ENCODE measurements around the gene PTPN20.
"Not testable (repeated sequence)": the region's sequence is repeated elsewhere in the genome, so short reads cannot be mapped to it uniquely, and the experiment has no call there.

The PTPN20 gene

GRCh38 chr10:46952540-46952939 is 41.3 kb downstream of the PTPN20 start:
- not testable (repeated sequence) for DNase-seq (ENCODE audit: low read depth in 3 of 3, low spot score in 1 of 3)

DNA sequence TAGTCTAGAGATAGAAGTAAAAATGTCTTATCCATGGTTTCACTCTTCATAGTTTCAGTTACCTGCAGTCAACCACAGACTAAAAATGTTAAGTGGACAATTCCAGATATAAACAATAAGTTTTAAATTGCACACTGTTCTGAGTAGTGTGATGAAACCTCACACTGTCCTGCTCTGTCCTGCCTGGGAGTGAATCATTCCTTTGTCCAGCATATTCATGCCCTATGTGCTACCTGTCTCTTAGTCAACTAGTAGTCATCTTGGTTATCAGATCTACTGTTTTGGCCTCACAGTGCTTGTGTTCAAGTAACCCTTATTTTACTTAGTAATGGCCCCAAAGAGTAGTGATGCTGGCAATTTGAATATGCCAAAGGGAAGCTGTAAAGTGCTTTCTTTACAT is 49.5 kb downstream of the PTPN20 start:
- DNase-seq (ENCODE audit: low read depth in 3 of 3, low spot score in 1 of 3) = not testable (repeated sequence)

GRCh38 chr10:46963356-46963755 is 52.1 kb downstream of the PTPN20 start:
- not testable (repeated sequence) for DNase-seq (ENCODE audit: low read depth in 3 of 3, low spot score in 1 of 3)

DNA sequence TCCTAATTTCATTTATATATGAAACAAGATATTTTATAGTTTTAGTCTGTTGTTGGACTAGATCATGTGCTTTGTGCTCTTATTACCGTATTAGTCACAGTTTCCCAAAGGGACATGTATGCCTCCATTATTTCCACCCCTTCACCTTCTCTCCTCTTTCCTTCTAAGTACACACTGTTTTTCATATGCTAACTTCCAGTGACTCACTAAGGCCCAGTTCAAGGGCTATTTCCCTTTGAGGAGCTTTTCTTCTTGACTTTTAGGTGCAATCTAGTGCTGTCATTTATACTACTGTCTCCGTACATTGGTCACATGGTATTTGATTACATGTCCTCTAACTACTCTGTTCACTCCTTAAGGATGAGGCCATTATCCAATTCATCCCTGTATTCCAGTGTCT is 55.8 kb downstream of the PTPN20 start:
- DNase-seq (ENCODE audit: low read depth in 3 of 3, low spot score in 1 of 3) = not testable (repeated sequence)

DNA sequence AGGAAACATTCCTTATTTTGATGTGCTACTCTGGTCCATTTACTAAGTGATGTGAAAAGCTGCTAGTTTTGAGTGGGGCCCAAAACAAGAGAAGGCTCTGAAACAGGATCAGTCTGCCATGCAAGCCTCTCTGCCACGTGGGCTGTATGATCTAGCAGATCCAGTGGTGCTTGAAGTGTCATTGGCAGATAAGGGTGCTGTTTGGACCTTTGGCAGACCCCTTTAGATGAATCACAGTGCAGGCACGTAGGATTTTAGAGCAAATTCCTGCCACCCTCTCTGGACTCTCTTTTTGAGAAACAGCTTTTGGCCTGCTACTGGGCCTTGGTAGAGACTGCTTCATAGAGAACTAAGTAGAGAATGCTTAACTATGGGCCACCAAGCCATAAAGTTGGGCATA is 69.0 kb downstream of the PTPN20 start:
- not testable (repeated sequence) for DNase-seq (ENCODE audit: low read depth in 3 of 3, low spot score in 1 of 3)

- DNase-seq (ENCODE audit: low read depth in 3 of 3, low spot score in 1 of 3) = not testable (repeated sequence)
Measured at GRCh38 chr10:46987233-46987924, 76.2 kb downstream of the PTPN20 start.

GRCh38 chr10:46992803-46993561 is 81.8 kb downstream of the PTPN20 start:
- no peak for DNase-seq (ENCODE audit: low read depth in 3 of 3, low spot score in 1 of 3)

GRCh38 chr10:46995234-46995633 is 84.0 kb downstream of the PTPN20 start:
- DNase-seq (ENCODE audit: low read depth in 3 of 3, low spot score in 1 of 3) = no peak

DNA sequence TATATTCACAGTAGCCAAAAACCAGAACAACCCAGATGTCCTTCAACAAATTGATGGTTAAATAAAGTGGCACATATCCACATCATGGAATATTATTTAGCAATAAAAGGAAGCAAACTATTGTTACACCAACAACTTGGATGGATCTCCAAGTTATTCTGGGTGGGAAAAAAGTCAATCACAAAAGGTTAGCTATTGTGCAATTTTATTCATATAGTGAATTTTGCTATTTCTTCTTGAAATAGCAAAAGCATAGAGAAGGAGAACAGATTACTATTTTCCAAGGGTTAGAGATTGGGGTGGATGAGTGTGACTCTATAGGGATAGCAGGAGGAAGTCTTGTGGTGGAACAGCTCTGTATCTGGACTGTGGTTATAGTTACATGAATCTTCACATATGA is 87.0 kb downstream of the PTPN20 start:
- DNase-seq (ENCODE audit: low read depth in 3 of 3, low spot score in 1 of 3) = no peak

DNA sequence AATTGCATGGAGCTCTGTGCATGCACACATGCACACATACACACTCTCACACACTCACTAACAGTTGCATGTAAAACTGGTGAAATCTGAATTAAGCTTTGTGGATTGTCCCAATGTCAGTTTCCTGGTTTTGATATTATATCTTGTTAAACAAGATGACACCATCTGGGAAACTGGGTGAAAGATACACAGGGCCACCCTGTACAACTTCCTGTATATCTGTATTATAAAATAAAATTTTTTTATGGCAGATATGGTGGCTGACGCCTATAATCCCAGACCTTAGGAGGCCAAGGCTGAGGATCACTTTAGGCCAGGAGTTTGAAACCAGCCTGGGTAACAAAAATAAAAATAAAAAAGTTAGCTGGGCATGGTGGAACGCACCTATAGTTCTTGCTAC is 87.4 kb downstream of the PTPN20 start:
- DNase-seq (ENCODE audit: low read depth in 3 of 3, low spot score in 1 of 3) = no peak

- no peak for DNase-seq (ENCODE audit: low read depth in 3 of 3, low spot score in 1 of 3)
Measured at GRCh38 chr10:46999217-46999616, 88.0 kb downstream of the PTPN20 start.

- DNase-seq (ENCODE audit: low read depth in 3 of 3, low spot score in 1 of 3) = no peak
Measured at GRCh38 chr10:47008769-47009168, 97.5 kb downstream of the PTPN20 start.

DNA sequence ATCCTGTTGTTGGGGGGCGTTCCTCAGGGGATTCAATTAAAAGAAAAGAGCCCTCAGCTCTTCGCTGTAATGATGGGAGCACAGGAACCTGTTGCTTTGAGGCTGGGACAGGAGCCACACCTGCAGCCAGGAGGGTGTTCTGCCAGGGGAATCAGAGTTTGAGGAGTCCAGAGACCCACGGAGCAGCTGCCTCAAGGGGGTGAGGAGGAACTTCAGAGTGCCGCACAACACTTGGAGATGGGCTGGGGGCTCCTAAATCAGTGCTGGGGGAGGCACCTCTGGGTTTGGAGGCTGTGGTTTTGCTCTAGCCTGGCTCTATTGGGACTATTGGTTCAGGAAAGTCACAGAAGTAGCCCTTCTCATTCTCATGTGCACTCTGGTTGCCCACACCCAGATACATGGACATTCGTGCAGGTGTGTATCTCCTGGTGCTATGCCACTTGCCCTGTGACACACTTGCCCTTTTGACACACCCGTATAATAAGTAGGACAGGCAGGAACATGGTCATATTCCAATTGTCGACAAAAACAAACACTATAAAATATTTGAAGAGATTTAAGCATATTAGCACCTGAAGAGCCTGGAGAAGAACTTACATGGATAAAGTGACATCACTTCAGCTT is 98.1 kb downstream of the PTPN20 start:
- no peak for DNase-seq (ENCODE audit: low read depth in 3 of 3, low spot score in 1 of 3)

GRCh38 chr10:47010036-47010435 is 98.8 kb downstream of the PTPN20 start:
- DNase-seq (ENCODE audit: low read depth in 3 of 3, low spot score in 1 of 3) = no peak

DNA sequence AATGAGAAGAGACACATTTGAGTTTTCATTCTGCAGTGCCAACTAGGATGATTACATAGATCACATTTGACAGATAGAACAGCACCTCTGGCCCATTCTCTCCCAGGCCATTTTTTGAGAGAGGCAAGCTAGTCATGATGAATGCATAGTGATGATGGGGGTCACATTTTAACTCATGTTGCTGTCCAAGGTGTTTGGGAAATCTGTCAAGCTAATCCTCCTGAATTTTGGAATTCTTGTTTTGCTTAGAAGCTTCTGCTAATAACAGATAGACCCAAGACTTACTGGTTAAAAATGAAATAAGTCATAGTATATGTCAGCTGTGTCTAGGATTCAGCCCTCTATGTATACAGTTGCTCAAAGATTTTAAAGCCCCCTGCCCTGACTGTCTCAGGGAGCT is 101.0 kb downstream of the PTPN20 start:
- DNase-seq (ENCODE audit: low read depth in 3 of 3, low spot score in 1 of 3) = no peak

DNA sequence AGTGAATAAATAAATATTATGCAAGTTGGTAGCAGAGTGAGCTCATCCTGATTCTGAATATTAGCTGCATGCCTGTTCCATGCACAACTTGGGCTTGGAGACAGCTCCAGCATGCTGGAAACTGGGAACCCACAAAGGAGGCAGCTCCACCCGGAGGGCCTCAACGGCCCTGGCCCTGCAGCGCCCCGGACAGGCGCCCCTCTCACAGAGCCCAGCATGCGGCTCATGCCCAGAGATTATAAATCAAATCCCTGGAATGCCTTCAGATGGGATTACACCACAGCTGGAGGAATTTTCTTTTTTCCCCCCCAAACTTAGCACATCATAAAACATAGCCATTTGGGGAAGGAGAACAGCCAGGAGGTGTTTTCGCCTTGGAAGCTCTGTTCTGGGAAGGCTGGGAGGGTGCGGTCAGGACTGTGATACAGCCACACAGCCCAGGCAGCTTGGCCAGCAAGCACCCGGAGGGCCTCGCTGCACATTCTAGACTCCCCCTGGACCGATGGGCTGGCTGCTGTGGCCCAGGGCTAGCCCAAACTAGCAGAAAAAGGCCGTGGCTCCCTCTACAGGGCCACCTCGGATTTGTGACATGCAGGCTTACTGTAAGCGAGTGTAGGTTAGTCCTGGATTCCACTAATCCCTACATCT is 102.4 kb downstream of the PTPN20 start:
- DNase-seq (ENCODE audit: low read depth in 3 of 3, low spot score in 1 of 3) = no peak

GRCh38 chr10:47015404-47015803 is 104.2 kb downstream of the PTPN20 start:
- DNase-seq (ENCODE audit: low read depth in 3 of 3, low spot score in 1 of 3) = no peak

DNA sequence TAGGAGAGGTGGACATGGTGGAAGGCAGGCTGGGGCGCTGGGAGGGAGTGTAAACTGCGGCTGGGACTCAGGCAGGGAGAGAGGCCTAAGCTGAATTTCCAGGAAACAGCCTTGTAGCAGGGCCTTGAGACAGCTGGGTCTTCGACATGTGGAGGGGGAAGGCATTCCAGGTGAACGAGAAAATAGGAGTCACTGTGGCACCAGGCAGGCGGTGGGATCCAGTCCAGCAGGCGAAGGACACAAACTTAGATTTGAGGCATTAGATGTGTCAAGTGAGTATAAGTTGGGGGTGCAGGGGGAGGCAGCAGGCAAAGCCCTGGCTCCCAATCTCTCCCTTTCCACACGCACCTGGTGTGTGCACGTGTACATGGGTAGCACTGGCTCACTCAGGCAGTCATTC is 105.3 kb downstream of the PTPN20 start:
- no peak for DNase-seq (ENCODE audit: low read depth in 3 of 3, low spot score in 1 of 3)

GRCh38 chr10:47018026-47018735 is 107.0 kb downstream of the PTPN20 start:
- no peak for DNase-seq (ENCODE audit: low read depth in 3 of 3, low spot score in 1 of 3)

GRCh38 chr10:47019155-47020145 is 108.2 kb downstream of the PTPN20 start:
- no peak for DNase-seq (ENCODE audit: low read depth in 3 of 3, low spot score in 1 of 3)
